ENCODE results near the gene PARL. TPM values are rescaled to one million over a fixed set of nuclear protein-coding genes. Genes with fewer than 3 reads are reported as not detected.

The PARL gene
- total RNA-seq, 1 donor from 2014 or later = 36.6 TPM

DNA sequence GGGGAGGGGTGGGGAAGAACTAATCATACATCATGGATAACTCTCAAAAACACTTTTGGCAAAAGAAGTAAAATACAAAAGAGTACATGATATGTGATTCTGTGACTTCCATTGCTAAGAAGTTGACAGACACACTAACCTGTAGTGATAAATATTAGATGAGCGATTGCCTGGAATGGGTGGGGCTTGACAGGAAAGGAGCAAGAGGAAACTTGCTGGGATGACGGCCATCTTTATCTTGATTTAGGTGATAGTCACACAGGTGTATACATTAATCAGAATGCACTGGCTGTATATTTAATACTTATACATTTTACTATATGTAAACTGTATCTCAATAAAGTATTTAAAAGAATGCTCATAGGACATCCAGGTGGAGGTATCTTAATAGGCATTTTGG is 13.1 kb downstream of the PARL start:
- H3K36me3 ChIP-seq = peaks cover 0 to 9% of the 10 kb centered on the region in 2 donors
- intact Hi-C loops (cut with DNase I) = no loop called here

DNA sequence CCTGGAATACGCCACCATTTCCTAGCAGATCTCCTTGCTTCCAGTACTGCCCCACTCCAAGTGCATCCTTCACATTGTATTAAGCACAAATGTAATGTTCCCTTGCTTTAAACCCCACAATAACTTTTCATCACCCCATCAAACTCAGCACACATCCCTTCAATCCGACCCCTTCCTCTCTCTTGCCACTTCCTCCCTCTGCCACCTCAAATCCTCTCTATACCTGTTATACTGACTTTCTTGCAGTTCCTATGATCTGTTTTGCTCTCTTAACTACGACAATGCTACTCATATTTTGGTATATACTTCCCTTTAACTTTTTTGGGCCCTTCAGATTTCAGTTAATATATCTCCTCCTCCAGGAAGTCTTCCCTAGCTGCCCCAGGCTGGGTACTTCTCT is 14.1 kb downstream of the PARL start:
- no peak overlapping the region for H3K4me3 ChIP-seq
- H3K36me3 ChIP-seq = peaks cover 0 to 17% of the 10 kb centered on the region in 2 donors
- no peak overlapping the region for H3K27ac ChIP-seq
- H3K27me3 ChIP-seq = no peaks in the 10 kb centered on the region
- H3K9me3 ChIP-seq = no peaks in the 10 kb centered on the region
- no peak for TF ChIP-seq POLR2AphosphoS5 (IDR thresholded peaks at IDR 0.05; ENCODE audit: insufficient read depth in 1 of 2, low read depth in 1 of 2)
- TF ChIP-seq, protein P1, sequence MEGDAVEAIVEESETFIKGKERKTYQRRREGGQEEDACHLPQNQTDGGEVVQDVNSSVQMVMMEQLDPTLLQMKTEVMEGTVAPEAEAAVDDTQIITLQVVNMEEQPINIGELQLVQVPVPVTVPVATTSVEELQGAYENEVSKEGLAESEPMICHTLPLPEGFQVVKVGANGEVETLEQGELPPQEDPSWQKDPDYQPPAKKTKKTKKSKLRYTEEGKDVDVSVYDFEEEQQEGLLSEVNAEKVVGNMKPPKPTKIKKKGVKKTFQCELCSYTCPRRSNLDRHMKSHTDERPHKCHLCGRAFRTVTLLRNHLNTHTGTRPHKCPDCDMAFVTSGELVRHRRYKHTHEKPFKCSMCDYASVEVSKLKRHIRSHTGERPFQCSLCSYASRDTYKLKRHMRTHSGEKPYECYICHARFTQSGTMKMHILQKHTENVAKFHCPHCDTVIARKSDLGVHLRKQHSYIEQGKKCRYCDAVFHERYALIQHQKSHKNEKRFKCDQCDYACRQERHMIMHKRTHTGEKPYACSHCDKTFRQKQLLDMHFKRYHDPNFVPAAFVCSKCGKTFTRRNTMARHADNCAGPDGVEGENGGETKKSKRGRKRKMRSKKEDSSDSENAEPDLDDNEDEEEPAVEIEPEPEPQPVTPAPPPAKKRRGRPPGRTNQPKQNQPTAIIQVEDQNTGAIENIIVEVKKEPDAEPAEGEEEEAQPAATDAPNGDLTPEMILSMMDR (IDR thresholded peaks at IDR 0.05) = no peak
- TF ChIP-seq POLR2A (IDR thresholded peaks at IDR 0.05) = no peak
- intact Hi-C loops (cut with DNase I) = no loop called here
- peaks cover 4% of the 10 kb centered on the region for H3K4me1 ChIP-seq
- no peak for DNase-seq (ENCODE audit: extremely low spot score in 2 of 2)

More for the DNA sequence above, 13.1 kb downstream of the PARL start:
- no peaks in the 10 kb centered on the region for H3K9me3 ChIP-seq
- no peak for DNase-seq (ENCODE audit: extremely low spot score in 2 of 2)
- H3K4me3 ChIP-seq = no peak overlapping the region
- H3K27me3 ChIP-seq = no peaks in the 10 kb centered on the region
- peaks cover 4% of the 10 kb centered on the region for H3K4me1 ChIP-seq
- TF ChIP-seq POLR2AphosphoS5 (IDR thresholded peaks at IDR 0.05; ENCODE audit: insufficient read depth in 1 of 2, low read depth in 1 of 2) (no peak), POLR2A (IDR thresholded peaks at IDR 0.05) (no peak)
- TF ChIP-seq, protein P1 (IDR thresholded peaks at IDR 0.05) = no peak
- no peak overlapping the region for H3K27ac ChIP-seq

DNA sequence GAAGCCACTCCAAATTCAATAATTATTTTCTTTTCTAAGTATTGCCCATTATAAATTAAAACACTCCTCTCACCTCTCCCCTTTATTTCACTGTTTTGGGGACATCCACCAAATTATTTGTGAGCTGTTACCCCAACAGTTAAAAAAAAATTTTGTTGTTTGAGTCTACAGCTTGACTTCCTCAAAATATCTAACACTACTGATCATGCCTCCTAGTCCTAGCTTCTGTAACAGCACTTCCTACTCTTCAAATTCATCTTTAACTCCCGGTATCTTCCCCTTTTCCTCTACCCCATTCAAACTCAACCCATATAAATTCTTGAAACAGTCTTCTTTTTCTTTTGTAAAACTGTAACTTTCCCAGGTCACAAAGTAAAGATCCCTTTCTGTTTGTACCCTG is 15.9 kb downstream of the PARL start:
- peaks cover 4% of the 10 kb centered on the region for H3K4me1 ChIP-seq
- no peaks in the 10 kb centered on the region for H3K27me3 ChIP-seq
- intact Hi-C loops (cut with DNase I) = no loop called here
- DNase-seq (ENCODE audit: extremely low spot score in 2 of 2) = no peak
- TF ChIP-seq POLR2A (IDR thresholded peaks at IDR 0.05) = no peak
- TF ChIP-seq, protein P1 (IDR thresholded peaks at IDR 0.05) = no peak
- TF ChIP-seq POLR2AphosphoS5 (IDR thresholded peaks at IDR 0.05; ENCODE audit: insufficient read depth in 1 of 2, low read depth in 1 of 2) = no peak
- H3K36me3 ChIP-seq = peaks cover 0 to 32% of the 10 kb centered on the region in 2 donors
- no peak overlapping the region for H3K4me3 ChIP-seq
- no peaks in the 10 kb centered on the region for H3K9me3 ChIP-seq
- no peak overlapping the region for H3K27ac ChIP-seq

DNA sequence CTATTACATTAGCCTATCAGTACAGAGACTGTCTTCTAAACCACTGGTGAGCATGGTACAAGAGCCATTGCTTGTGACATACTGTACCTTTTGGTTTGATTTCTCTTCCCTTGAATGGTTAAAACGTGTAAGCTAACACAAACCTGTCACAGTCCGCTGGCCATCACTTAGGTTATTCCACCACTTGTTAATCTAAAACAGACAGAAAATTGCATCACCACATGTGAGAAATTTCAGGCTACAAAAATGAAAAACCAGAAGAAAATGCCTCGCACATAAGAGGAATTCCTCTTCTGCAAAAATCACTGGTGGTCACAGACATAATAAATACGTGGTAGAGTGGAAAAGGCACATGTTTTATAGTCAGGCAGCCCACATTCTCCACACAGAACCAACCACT is 22.1 kb downstream of the PARL start:
- H3K36me3 ChIP-seq = peaks cover 0 to 72% of the 10 kb centered on the region in 2 donors
- H3K4me3 ChIP-seq = no peak overlapping the region
- no peaks in the 10 kb centered on the region for H3K27me3 ChIP-seq
- no peak overlapping the region for H3K27ac ChIP-seq
- no peaks in the 10 kb centered on the region for H3K4me1 ChIP-seq
- H3K9me3 ChIP-seq = no peaks in the 10 kb centered on the region
- DNase-seq (ENCODE audit: extremely low spot score in 2 of 2) = no peak
- intact Hi-C loops (cut with DNase I) = no loop called here
- TF ChIP-seq, protein P1 (IDR thresholded peaks at IDR 0.05) = no peak
- no peak for TF ChIP-seq POLR2AphosphoS5 (IDR thresholded peaks at IDR 0.05; ENCODE audit: insufficient read depth in 1 of 2, low read depth in 1 of 2)
- TF ChIP-seq POLR2A (IDR thresholded peaks at IDR 0.05) = no peak

DNA sequence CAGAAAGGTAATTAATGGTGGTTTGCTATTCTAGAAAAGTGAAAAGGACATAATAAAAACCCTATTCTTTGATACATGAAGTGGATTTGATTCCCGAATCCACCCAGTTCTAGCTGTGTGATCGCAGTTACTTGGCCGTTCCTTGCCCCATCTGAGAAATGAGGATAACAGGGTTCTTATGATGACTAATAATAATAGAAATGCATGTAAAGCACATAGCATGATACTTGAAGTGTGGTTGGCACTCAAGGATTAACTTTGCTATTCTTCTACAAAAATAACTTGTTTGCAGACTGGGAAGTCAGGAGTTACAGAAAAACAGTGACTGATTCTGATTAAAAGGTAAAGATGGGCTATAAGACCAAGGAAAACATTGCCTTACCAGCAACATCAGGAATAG is 26.8 kb downstream of the PARL start:
- no peaks in the 10 kb centered on the region for H3K27me3 ChIP-seq
- no peaks in the 10 kb centered on the region for H3K4me1 ChIP-seq
- H3K36me3 ChIP-seq = peaks cover 0 to 42% of the 10 kb centered on the region in 2 donors
- no peak for DNase-seq (ENCODE audit: extremely low spot score in 2 of 2)
- no peaks in the 10 kb centered on the region for H3K9me3 ChIP-seq
- no peak overlapping the region for H3K27ac ChIP-seq
- intact Hi-C loops (cut with DNase I) = no loop called here
- TF ChIP-seq POLR2AphosphoS5 (IDR thresholded peaks at IDR 0.05; ENCODE audit: insufficient read depth in 1 of 2, low read depth in 1 of 2) = no peak
- TF ChIP-seq, protein P1 (IDR thresholded peaks at IDR 0.05) = no peak
- TF ChIP-seq POLR2A (IDR thresholded peaks at IDR 0.05) = no peak
- no peak overlapping the region for H3K4me3 ChIP-seq
